K562 (cell line): ENCODE results near the gene PKD1. TPM values are rescaled to one million over a fixed set of nuclear protein-coding genes. Genes with fewer than 3 reads are reported as not detected.
A peak's percentile ranks its signal among the peaks of the same experiment; 100 is the strongest.

ENCODE experiments used
- CSDE1 ChIP-seq, 2 experiments: fragments of 450-650 bp; IDR thresholded peaks; 2 replicates each; pipeline ENCODE4 v1.6.1; 2016; ENCODE audit warnings: mild to moderate bottlenecking in 1 of 2
- KDM5B ChIP-seq: fragments of 200-600 bp; sonication (generic); IDR thresholded peaks from 2 replicates; pipeline ENCODE4 v1.6.1; 2012; ENCODE audit warnings: low read depth, mild to moderate bottlenecking, moderate library complexity, low read length, control low read depth, inconsistent platforms; ENCODE audit not compliant: insufficient replicate concordance
- MXI1 ChIP-seq: IDR thresholded peaks from 2 replicates; pipeline ENCODE4 v1.6.1; 2011; ENCODE audit warnings: low read depth, mild to moderate bottlenecking, improper control_type of control experiment, low read length
- RBBP5 ChIP-seq: fragments of 200-600 bp; sonication (generic); IDR thresholded peaks from 2 replicates; pipeline ENCODE4 v1.6.1; 2012; ENCODE audit warnings: borderline replicate concordance, mild to moderate bottlenecking, low read length, control low read depth, inconsistent platforms; ENCODE audit not compliant: insufficient read depth, poor library complexity, severe bottlenecking
- TAF7 ChIP-seq: fragments of 450-650 bp; IDR thresholded peaks from 2 replicates; pipeline ENCODE4 v1.6.1; 2016; ENCODE audit warnings: missing genetic modification characterization, missing compliant biosample characterization
- ZNF197 ChIP-seq: fragments of 200-800 bp; sonication (Bioruptor generic); IDR thresholded peaks from 2 replicates; pipeline ENCODE4 v1.6.1; 2016; ENCODE audit warnings: low read depth, missing genetic modification characterization, missing compliant biosample characterization
- polyA plus RNA-seq, 8 experiments: library from polyadenylated mRNA; depleted of rRNA in 4 of 8; stranded (reverse) in 5 of 8; unstranded in 3 of 8; fragments of >200 nt; fragmentation: Nextera tagmentation in 2 of 8; fragmentation: Illumina TruSeq in 1 of 8; extraction: Ambion mirVana in 2 of 8; extraction: Trizol in 1 of 8; gene quantifications; 2 replicates each; pipeline versions ENCODE4 v1.2.1 to v1.2.3, GENCODE V29; 2011 to 2014; ENCODE audit warnings: inconsistent platforms in 1 of 8, missing spikeins in 1 of 8
- total RNA-seq, 7 experiments: library from RNA; depleted of rRNA in 6 of 7; stranded (reverse); fragments of >200 nt in 6 of 7; fragmentation: Illumina TruSeq in 2 of 7; extraction: Trizol in 2 of 7; gene quantifications; 2 replicates each; pipeline versions ENCODE4 v1.2.1 to v1.2.3, GENCODE V29; 2011 to 2021; ENCODE audit warnings: low replicate concordance in 1 of 7
- TF ChIP-seq, protein P1 (sequence below), 2 experiments: fragments of 450-650 bp in 1 of 2; sonication (generic) in 1 of 2; formaldehyde crosslinking in 1 of 2; IDR thresholded peaks; 2 replicates each; pipeline versions ENCODE4 v1.7.1 to v1.9.0; 2016 to 2022; ENCODE audit warnings: inconsistent platforms in 1 of 2, mild to moderate bottlenecking in 1 of 2, missing genetic modification reagents in 1 of 2
- TF ChIP-seq, protein P2 (sequence below): conservative IDR thresholded peaks from 2 replicates; pipeline ENCODE4 v1.6.1; 2011; ENCODE audit warnings: low read depth, mild to moderate bottlenecking, low read length; ENCODE audit not compliant: control insufficient read depth
- TF ChIP-seq, protein P3 (sequence below): sonication (generic); formaldehyde crosslinking; IDR thresholded peaks from 2 replicates; pipeline ENCODE4 v1.8.1; 2023; ENCODE audit warnings: mild to moderate bottlenecking, missing genetic modification reagents, moderate library complexity
- TF ChIP-seq, protein P4 (sequence below): fragments of 200-400 bp; formaldehyde crosslinking; IDR thresholded peaks from 2 replicates; pipeline ENCODE4 v1.6.1; 2017; ENCODE audit warnings: mild to moderate bottlenecking, low read depth, low read length, moderate library complexity

PKD1 gene
- total and polyA plus RNA-seq, 9 of the 15 experiments (the other 6 are each of a cell fraction or from before 2014, with no cell fraction given) = 0.23 to 93.5 (median 12.6) TPM

DNA sequence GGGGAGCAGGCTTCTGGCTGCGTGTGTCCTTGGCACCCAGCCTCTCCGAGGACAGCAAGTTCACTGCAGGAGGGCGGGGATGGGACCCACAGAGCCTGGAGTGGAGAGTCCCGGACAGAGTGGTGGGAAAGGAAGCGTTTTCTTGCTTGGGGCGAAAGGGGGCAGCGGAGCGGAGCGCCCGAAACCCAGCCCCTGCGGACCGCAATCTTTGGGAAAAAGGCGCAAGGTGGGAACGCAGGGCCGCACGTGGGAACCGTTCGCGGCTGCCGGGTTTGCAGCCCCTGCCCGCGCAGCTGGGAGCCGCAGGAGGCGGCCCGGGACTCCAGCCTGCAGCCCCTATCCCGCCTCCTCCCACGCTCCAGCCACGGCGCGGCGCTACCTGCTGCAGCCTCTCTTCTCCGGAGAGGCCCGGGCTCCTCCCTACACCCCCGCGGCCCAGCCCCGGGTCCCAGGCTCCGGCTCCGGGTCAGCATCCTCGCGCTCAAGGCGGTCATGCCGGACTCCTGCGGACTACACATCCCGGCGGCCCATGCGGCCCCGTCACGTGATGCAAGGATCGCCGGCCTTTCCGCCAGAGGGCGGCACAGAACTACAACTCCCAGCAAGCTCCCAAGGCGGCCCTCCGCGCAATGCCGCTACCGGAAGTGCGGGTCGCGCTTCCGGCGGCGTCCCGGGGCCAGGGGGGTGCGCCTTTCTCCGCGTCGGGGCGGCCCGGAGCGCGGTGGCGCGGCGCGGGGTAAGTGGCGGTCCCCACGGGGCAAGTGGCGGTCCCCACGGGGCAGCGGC, 88.2 kb downstream of the PKD1 start, which contains the start of the genes NTHL1 and TSC2 (continued):
- TF ChIP-seq, protein P1, sequence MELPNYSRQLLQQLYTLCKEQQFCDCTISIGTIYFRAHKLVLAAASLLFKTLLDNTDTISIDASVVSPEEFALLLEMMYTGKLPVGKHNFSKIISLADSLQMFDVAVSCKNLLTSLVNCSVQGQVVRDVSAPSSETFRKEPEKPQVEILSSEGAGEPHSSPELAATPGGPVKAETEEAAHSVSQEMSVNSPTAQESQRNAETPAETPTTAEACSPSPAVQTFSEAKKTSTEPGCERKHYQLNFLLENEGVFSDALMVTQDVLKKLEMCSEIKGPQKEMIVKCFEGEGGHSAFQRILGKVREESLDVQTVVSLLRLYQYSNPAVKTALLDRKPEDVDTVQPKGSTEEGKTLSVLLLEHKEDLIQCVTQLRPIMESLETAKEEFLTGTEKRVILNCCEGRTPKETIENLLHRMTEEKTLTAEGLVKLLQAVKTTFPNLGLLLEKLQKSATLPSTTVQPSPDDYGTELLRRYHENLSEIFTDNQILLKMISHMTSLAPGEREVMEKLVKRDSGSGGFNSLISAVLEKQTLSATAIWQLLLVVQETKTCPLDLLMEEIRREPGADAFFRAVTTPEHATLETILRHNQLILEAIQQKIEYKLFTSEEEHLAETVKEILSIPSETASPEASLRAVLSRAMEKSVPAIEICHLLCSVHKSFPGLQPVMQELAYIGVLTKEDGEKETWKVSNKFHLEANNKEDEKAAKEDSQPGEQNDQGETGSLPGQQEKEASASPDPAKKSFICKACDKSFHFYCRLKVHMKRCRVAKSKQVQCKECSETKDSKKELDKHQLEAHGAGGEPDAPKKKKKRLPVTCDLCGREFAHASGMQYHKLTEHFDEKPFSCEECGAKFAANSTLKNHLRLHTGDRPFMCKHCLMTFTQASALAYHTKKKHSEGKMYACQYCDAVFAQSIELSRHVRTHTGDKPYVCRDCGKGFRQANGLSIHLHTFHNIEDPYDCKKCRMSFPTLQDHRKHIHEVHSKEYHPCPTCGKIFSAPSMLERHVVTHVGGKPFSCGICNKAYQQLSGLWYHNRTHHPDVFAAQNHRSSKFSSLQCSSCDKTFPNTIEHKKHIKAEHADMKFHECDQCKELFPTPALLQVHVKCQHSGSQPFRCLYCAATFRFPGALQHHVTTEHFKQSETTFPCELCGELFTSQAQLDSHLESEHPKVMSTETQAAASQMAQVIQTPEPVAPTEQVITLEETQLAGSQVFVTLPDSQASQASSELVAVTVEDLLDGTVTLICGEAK (IDR thresholded peaks at IDR 0.05) = peak; percentile 98
- TF ChIP-seq, protein P1 (CRISPR knock-in tag; IDR thresholded peaks at IDR 0.05) = no peak
- TF ChIP-seq, protein P2, sequence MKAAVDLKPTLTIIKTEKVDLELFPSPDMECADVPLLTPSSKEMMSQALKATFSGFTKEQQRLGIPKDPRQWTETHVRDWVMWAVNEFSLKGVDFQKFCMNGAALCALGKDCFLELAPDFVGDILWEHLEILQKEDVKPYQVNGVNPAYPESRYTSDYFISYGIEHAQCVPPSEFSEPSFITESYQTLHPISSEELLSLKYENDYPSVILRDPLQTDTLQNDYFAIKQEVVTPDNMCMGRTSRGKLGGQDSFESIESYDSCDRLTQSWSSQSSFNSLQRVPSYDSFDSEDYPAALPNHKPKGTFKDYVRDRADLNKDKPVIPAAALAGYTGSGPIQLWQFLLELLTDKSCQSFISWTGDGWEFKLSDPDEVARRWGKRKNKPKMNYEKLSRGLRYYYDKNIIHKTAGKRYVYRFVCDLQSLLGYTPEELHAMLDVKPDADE = peak; percentile 100
- TF ChIP-seq MXI1 (peak; percentile 19), RBBP5 (peak; percentile 72), TAF7 (no peak), CSDE1 (IDR thresholded peaks at IDR 0.05) (no peak), ZNF197 (peak; percentile 85; the same call in 1 of the 2 replicates), KDM5B (peak; percentile 78)
- TF ChIP-seq, protein P3, sequence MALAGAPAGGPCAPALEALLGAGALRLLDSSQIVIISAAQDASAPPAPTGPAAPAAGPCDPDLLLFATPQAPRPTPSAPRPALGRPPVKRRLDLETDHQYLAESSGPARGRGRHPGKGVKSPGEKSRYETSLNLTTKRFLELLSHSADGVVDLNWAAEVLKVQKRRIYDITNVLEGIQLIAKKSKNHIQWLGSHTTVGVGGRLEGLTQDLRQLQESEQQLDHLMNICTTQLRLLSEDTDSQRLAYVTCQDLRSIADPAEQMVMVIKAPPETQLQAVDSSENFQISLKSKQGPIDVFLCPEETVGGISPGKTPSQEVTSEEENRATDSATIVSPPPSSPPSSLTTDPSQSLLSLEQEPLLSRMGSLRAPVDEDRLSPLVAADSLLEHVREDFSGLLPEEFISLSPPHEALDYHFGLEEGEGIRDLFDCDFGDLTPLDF = 0 out of 2 replicates have a peak, but pooled peaks have one; percentile 24
- TF ChIP-seq, protein P4, sequence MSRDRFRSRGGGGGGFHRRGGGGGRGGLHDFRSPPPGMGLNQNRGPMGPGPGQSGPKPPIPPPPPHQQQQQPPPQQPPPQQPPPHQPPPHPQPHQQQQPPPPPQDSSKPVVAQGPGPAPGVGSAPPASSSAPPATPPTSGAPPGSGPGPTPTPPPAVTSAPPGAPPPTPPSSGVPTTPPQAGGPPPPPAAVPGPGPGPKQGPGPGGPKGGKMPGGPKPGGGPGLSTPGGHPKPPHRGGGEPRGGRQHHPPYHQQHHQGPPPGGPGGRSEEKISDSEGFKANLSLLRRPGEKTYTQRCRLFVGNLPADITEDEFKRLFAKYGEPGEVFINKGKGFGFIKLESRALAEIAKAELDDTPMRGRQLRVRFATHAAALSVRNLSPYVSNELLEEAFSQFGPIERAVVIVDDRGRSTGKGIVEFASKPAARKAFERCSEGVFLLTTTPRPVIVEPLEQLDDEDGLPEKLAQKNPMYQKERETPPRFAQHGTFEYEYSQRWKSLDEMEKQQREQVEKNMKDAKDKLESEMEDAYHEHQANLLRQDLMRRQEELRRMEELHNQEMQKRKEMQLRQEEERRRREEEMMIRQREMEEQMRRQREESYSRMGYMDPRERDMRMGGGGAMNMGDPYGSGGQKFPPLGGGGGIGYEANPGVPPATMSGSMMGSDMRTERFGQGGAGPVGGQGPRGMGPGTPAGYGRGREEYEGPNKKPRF = no peak
